ENCODE data around the gene FHAD1. TPM values are rescaled to one million over a fixed set of nuclear protein-coding genes. Genes with fewer than 3 reads are reported as not detected.
"Not testable (repeated sequence)": the region's sequence is repeated elsewhere in the genome, so short reads cannot be mapped to it uniquely, and the experiment has no call there.

Gene FHAD1
- total RNA-seq, 1 donor: 0.72 TPM

DNA sequence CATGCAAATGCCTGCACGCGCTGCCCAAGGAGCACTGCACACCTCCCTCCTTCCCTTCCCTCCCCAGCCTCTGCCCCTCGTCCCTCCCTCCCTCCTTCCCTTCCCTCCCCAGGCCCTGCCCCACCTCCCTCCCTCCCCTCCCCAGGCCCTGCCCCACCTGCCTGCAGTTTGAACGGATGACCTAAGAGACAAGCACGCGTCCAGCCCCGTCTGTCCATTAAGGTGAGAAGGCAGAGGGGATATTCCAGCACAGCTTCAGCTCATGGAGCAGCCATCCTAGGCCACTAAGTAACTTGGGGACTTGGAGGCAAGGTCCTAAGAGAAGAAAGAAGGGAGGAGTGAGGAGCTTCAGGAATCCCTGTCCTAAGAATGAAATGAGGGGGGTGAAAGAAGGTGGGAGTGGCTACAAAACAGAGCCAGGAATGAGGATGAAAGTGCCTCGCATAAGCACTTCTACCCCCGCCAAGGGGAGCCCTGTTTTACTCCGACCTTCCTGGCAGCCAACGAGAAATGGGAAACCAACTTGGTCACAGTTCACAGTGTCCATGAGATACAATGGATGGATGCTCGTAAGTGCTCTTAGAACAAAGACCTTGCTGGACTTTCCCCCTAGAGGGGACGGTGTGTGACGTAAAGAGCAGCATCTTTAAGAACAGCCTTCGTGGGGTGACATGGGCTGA is 141.3 kb downstream of the FHAD1 start:
- no peak overlapping the region for H2AFZ ChIP-seq (ENCODE audit: low read length)
- H3K4me2 ChIP-seq (ENCODE audit: insufficient read depth, low read length): no peak overlapping the region
- DNase-seq (ENCODE audit: insufficient read length, low spot score, missing footprints): no peak
- H3K36me3 ChIP-seq (ENCODE audit: insufficient read depth, low read length): no peaks in the 10 kb centered on the region
- peaks cover 5% of the 10 kb centered on the region for H3K4me1 ChIP-seq (ENCODE audit: insufficient read depth, low read length)
- TF ChIP-seq, protein P1, sequence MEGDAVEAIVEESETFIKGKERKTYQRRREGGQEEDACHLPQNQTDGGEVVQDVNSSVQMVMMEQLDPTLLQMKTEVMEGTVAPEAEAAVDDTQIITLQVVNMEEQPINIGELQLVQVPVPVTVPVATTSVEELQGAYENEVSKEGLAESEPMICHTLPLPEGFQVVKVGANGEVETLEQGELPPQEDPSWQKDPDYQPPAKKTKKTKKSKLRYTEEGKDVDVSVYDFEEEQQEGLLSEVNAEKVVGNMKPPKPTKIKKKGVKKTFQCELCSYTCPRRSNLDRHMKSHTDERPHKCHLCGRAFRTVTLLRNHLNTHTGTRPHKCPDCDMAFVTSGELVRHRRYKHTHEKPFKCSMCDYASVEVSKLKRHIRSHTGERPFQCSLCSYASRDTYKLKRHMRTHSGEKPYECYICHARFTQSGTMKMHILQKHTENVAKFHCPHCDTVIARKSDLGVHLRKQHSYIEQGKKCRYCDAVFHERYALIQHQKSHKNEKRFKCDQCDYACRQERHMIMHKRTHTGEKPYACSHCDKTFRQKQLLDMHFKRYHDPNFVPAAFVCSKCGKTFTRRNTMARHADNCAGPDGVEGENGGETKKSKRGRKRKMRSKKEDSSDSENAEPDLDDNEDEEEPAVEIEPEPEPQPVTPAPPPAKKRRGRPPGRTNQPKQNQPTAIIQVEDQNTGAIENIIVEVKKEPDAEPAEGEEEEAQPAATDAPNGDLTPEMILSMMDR (IDR thresholded peaks at IDR 0.05; ENCODE audit: extremely low read depth, low read depth, low read length): no peak
- no peaks in the 10 kb centered on the region for H3K79me2 ChIP-seq (ENCODE audit: insufficient read depth, low read length)
- no peak overlapping the region for H3K4me3 ChIP-seq (ENCODE audit: insufficient read depth, low read length)
- no peaks in the 10 kb centered on the region for H4K20me1 ChIP-seq (ENCODE audit: insufficient read depth, low read length)
- no peaks in the 10 kb centered on the region for H3K9me3 ChIP-seq (ENCODE audit: low read depth, low read length)
- no peak overlapping the region for H3K27ac ChIP-seq (ENCODE audit: low read depth, low read length)
- H3K27me3 ChIP-seq (ENCODE audit: insufficient read depth, low read length): no peaks in the 10 kb centered on the region

DNA sequence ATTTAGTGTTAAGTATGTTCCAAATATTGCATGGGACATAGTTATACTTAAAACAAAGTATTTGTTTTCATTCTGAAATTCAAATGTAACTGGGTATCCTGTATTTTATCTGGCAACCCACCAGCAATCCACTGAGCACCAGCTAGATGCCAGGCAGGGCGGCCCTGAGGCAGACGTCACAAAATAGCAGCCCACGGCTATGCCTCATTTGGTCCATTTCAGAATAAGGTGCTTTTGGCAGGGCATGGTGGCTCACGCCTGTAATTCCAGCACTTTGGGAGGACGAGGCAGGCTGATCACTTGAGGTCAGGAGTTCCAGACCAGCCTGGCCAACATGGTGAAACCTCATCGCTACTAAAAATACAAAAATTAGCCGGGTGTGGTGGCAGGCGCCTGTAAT is 142.8 kb downstream of the FHAD1 start:
- H2AFZ ChIP-seq (ENCODE audit: low read length); H3K36me3 ChIP-seq (ENCODE audit: insufficient read depth, low read length); DNase-seq (ENCODE audit: insufficient read length, low spot score, missing footprints); H4K20me1 ChIP-seq (ENCODE audit: insufficient read depth, low read length); H3K27ac ChIP-seq (ENCODE audit: low read depth, low read length); H3K79me2 ChIP-seq (ENCODE audit: insufficient read depth, low read length); H3K4me1 ChIP-seq (ENCODE audit: insufficient read depth, low read length); H3K27me3 ChIP-seq (ENCODE audit: insufficient read depth, low read length); H3K9me3 ChIP-seq (ENCODE audit: low read depth, low read length); H3K4me2 ChIP-seq (ENCODE audit: insufficient read depth, low read length); H3K4me3 ChIP-seq (ENCODE audit: insufficient read depth, low read length): not testable (repeated sequence)

GRCh38 chr1:15390667-15391066 is 143.6 kb downstream of the FHAD1 start:
- Histone ChIP-seq H3K4me1 (ENCODE audit: insufficient read depth, low read length) (no peaks in the 10 kb centered on the region), H2AFZ (ENCODE audit: low read length) (no peak overlapping the region), H3K9me3 (ENCODE audit: low read depth, low read length) (no peaks in the 10 kb centered on the region), H3K27ac (ENCODE audit: low read depth, low read length) (no peak overlapping the region), H3K27me3 (ENCODE audit: insufficient read depth, low read length) (no peaks in the 10 kb centered on the region), H4K20me1 (ENCODE audit: insufficient read depth, low read length) (no peaks in the 10 kb centered on the region), H3K4me2 (ENCODE audit: insufficient read depth, low read length) (no peak overlapping the region), H3K36me3 (ENCODE audit: insufficient read depth, low read length) (no peaks in the 10 kb centered on the region), H3K4me3 (ENCODE audit: insufficient read depth, low read length) (no peak overlapping the region), H3K79me2 (ENCODE audit: insufficient read depth, low read length) (no peaks in the 10 kb centered on the region)
- no peak for DNase-seq (ENCODE audit: insufficient read length, low spot score, missing footprints)
- TF ChIP-seq, protein P1 (IDR thresholded peaks at IDR 0.05; ENCODE audit: extremely low read depth, low read depth, low read length): no peak

GRCh38 chr1:15391366-15391765 is 144.3 kb downstream of the FHAD1 start:
- no peak overlapping the region for H3K4me3 ChIP-seq (ENCODE audit: insufficient read depth, low read length)
- H3K9me3 ChIP-seq (ENCODE audit: low read depth, low read length): no peaks in the 10 kb centered on the region
- no peak overlapping the region for H3K27ac ChIP-seq (ENCODE audit: low read depth, low read length)
- no peaks in the 10 kb centered on the region for H3K27me3 ChIP-seq (ENCODE audit: insufficient read depth, low read length)
- H3K4me1 ChIP-seq (ENCODE audit: insufficient read depth, low read length): no peaks in the 10 kb centered on the region
- H4K20me1 ChIP-seq (ENCODE audit: insufficient read depth, low read length): no peaks in the 10 kb centered on the region
- H3K36me3 ChIP-seq (ENCODE audit: insufficient read depth, low read length): no peaks in the 10 kb centered on the region
- H2AFZ ChIP-seq (ENCODE audit: low read length): no peak overlapping the region
- no peak for DNase-seq (ENCODE audit: insufficient read length, low spot score, missing footprints)
- no peaks in the 10 kb centered on the region for H3K79me2 ChIP-seq (ENCODE audit: insufficient read depth, low read length)
- no peak overlapping the region for H3K4me2 ChIP-seq (ENCODE audit: insufficient read depth, low read length)
- TF ChIP-seq, protein P1 (IDR thresholded peaks at IDR 0.05; ENCODE audit: extremely low read depth, low read depth, low read length): no peak

Measured in osteoblast (primary cell).